Heart left ventricle (tissue), 13 donors: ENCODE data around the gene TSC22D1.

Experiments
- CTCF ChIP-seq, 12 donors: fragments of 200-600 bp; sonication (generic) in 4 of 12; IDR thresholded peaks; one replicate each; pipeline versions ENCODE4 v1.5.0 to v1.8.0; 2018 to 2022; ENCODE audit warnings: antibody characterized with exemption in 12 of 12, mild to moderate bottlenecking in 5 of 12
- POLR2A ChIP-seq, 2 donors: fragments of 450-650 bp; IDR thresholded peaks; one replicate each; pipeline ENCODE4 v1.6.1; 2017; ENCODE audit warnings: antibody characterized with exemption in 2 of 2, mild to moderate bottlenecking in 2 of 2, moderate library complexity in 2 of 2
- donor health status: ischemic (EF 13 %, LVEDD 7.1; RV severe dilation, severe dysfunction).
- donor health status: DM: no; HTN: yes; CAD: no.
- donor health status: DM: no; HTN: no; CAD: no.
- donor health status: ischemic (EF 25% LVEDD 6.9; RV normal size, moderate dysfunction).
- donor health status: ischemic (EF 25% LVEDD 5.7; RV mildly dilated, moderate dysfunction).
- donor health status: ischemic (EF 35%, LVEDD 5.7; RV mildly dilated, moderate dysfunction).
- donor health status: nonischemic (EF 11% LVEDD 7.7; RV severe dilation, severe dysfunction).
- donor health status: DM: yes; HTN: yes; CAD: no.
- donor health status: PGD.
- donor health status: ischemic (EF 29% LVEDD 5.4; RV normal size, mild dysfunction).
- donor health status: nonischemic (EF 23%, LVEDD 6.1; RV moderate dilation, normal function).

GRCh38 chr13:44453069-44453468, 123.1 kb downstream of the TSC22D1 start:
- TF ChIP-seq POLR2A (IDR thresholded peaks at IDR 0.05), result no peak
- TF ChIP-seq CTCF (IDR thresholded peaks at IDR 0.05), result no peak
